Measurements from ENCODE around the gene PC. TPM values are rescaled to one million over a fixed set of nuclear protein-coding genes. Genes with fewer than 3 reads are reported as not detected.

PC gene
- total RNA-seq, 2 donors from 2014 or later: 12.2 to 81.7 TPM

GRCh38 chr11:66857234-66857926 is 100.8 kb downstream of the PC start:
- Histone ChIP-seq H3K27ac (no peak overlapping the region), H3K36me3 (replicated peaks in 1 of 2; ENCODE audit: insufficient read depth in 1 of 2, low read depth in 2 of 2) (no peaks in the 10 kb centered on the region), H3K9me3 (no peaks in the 10 kb centered on the region), H3K27me3 (no peaks in the 10 kb centered on the region), H3K4me3 (no peak overlapping the region), H3K4me1 (peaks cover 9% of the 10 kb centered on the region)
- no peak for TF ChIP-seq POLR2A (IDR thresholded peaks at IDR 0.05)
- TF ChIP-seq CTCF (IDR thresholded peaks at IDR 0.05): no peak
- intact Hi-C loops (cut with DNase I): no loop called here
- no peak for ATAC-seq
- WGBS, 2 donors: 40 to 88% methylated on average over 7 to 35 of the region's 47 CpGs
- no peak for DNase-seq

GRCh38 chr11:66856496-66857233 is 101.5 kb downstream of the PC start, which contains the start of gene LRFN4:
Gene LRFN4, plus strand, starts transcription at chr11:66857064. Its CDS starts 681 bp downstream, at chr11:66857745.
- intact Hi-C loops (cut with DNase I): no loop called here

GRCh38 chr11:66855574-66856495 is 102.3 kb downstream of the PC start:
- Histone ChIP-seq H3K4me1 (peaks cover 9% of the 10 kb centered on the region), H3K4me3 (peak overlapping the region; percentile 30 to 55), H3K27me3 (no peaks in the 10 kb centered on the region), H3K9me3 (no peaks in the 10 kb centered on the region), H3K36me3 (replicated peaks in 1 of 2; ENCODE audit: insufficient read depth in 1 of 2, low read depth in 2 of 2) (no peaks in the 10 kb centered on the region), H3K27ac (peak overlapping the region; percentile 35 to 88 (median 80))
- DNase-seq: peak; percentile 93 to 95 (median 94)
- intact Hi-C loops (cut with DNase I): no loop called here
- TF ChIP-seq CTCF (IDR thresholded peaks at IDR 0.05) (no peak), POLR2A (IDR thresholded peaks at IDR 0.05) (peak; percentile 60 to 92 (median 88))
- peak; percentile 93 for ATAC-seq
- 3 to 30% methylated on average over 4 to 50 of the region's 51 CpGs for WGBS, 2 donors

More at GRCh38 chr11:66856496-66857233, 101.5 kb downstream of the PC start, which contains the start of gene LRFN4:
- Histone ChIP-seq H3K27me3 (no peaks in the 10 kb centered on the region), H3K4me1 (peaks cover 9% of the 10 kb centered on the region), H3K36me3 (replicated peaks in 1 of 2; ENCODE audit: insufficient read depth in 1 of 2, low read depth in 2 of 2) (no peaks in the 10 kb centered on the region), H3K4me3 (peak within 1 kb of the TSS; percentile 30 to 55), H3K9me3 (no peaks in the 10 kb centered on the region), H3K27ac (peak within 1 kb of the TSS; percentile 35 to 88 (median 80))
- ATAC-seq: peak; percentile 54
- no peak for DNase-seq
- TF ChIP-seq POLR2A (IDR thresholded peaks at IDR 0.05) (no peak), CTCF (IDR thresholded peaks at IDR 0.05) (no peak)
- WGBS, 2 donors: 1% methylated on average over 80 of the region's 103 CpGs; no CpG with 5 or more reads in 1 of the 2 donors

GRCh38 chr11:66854729-66855211 is 103.4 kb downstream of the PC start:
- ATAC-seq: no peak
- Histone ChIP-seq H3K27me3 (no peaks in the 10 kb centered on the region), H3K4me1 (peaks cover 9% of the 10 kb centered on the region), H3K27ac (no peak overlapping the region), H3K4me3 (no peak overlapping the region), H3K9me3 (no peaks in the 10 kb centered on the region), H3K36me3 (replicated peaks in 1 of 2; ENCODE audit: insufficient read depth in 1 of 2, low read depth in 2 of 2) (no peaks in the 10 kb centered on the region)
- TF ChIP-seq POLR2A (IDR thresholded peaks at IDR 0.05) (no peak), CTCF (IDR thresholded peaks at IDR 0.05) (no peak)
- intact Hi-C loops (cut with DNase I): no loop called here
- DNase-seq: no peak
- 94 to 100% methylated on average over 5 to 15 of the region's 15 CpGs for WGBS, 2 donors

Data from body of pancreas (tissue), 4 donors.